Upper lobe of left lung (tissue), 6 donors: ENCODE measurements around the gene CHRNE. TPM values are rescaled to one million over a fixed set of nuclear protein-coding genes. Genes with fewer than 3 reads are reported as not detected.

Experiments used
- ATAC-seq, 2 donors: fragments of 200-7000 bp; cut with Tn5 transposase; one replicate each; pipeline ENCODE4 v1.9.1; 2022; ENCODE audit warnings: mild to moderate bottlenecking in 2 of 2, moderate library complexity in 2 of 2; ENCODE audit not compliant: low FRiP score in 2 of 2
- DNase-seq, 2 donors: peaks; one replicate each; pipeline ENCODE4 v3.0.0-alpha.2; 2019 to 2020
- H3K27ac ChIP-seq, 4 donors: fragments of 200-600 bp; sonication (generic); one replicate each; pipeline ENCODE4 v1.5.1; 2016 to 2019
- H3K27me3 ChIP-seq, 4 donors: fragments of 200-600 bp; sonication (generic); one replicate each; pipeline ENCODE4 v1.5.1; 2017 to 2019
- H3K36me3 ChIP-seq, 4 donors: fragments of 200-600 bp; sonication (generic); one replicate each; pipeline ENCODE4 v1.5.1; 2016 to 2019
- H3K4me1 ChIP-seq, 4 donors: fragments of 200-600 bp; sonication (generic); one replicate each; pipeline ENCODE4 v1.5.1; 2018 to 2019
- H3K4me3 ChIP-seq, 4 donors: fragments of 200-600 bp; sonication (generic); one replicate each; pipeline ENCODE4 v1.5.1; 2017 to 2019; ENCODE audit warnings: mild to moderate bottlenecking in 2 of 4, moderate library complexity in 1 of 4
- H3K9me3 ChIP-seq, 4 donors: fragments of 200-600 bp; sonication (generic); one replicate each; pipeline ENCODE4 v1.5.1; 2018 to 2019
- CTCF ChIP-seq, 6 experiments: fragments of 450-650 bp in 4 of 6; fragments of 200-600 bp in 2 of 6; sonication (generic) in 2 of 6; IDR thresholded peaks; one replicate each; pipeline ENCODE4 v1.5.1; 2016 to 2019; ENCODE audit warnings: antibody characterized with exemption in 6 of 6
- EP300 ChIP-seq, 4 donors: sonication (generic); formaldehyde crosslinking; IDR thresholded peaks; one replicate each; pipeline ENCODE4 v1.5.1; 2017; ENCODE audit warnings: antibody characterized with exemption in 4 of 4, control low read depth in 2 of 4
- POLR2A ChIP-seq, 4 donors: fragments of 450-650 bp; IDR thresholded peaks; one replicate each; pipeline ENCODE4 v1.5.1; 2016 to 2017; ENCODE audit warnings: antibody characterized with exemption in 4 of 4, mild to moderate bottlenecking in 2 of 4
- POLR2AphosphoS5 ChIP-seq, 2 donors: sonication (generic); formaldehyde crosslinking; IDR thresholded peaks; one replicate each; pipeline ENCODE4 v1.5.1; 2017; ENCODE audit warnings: antibody characterized with exemption in 2 of 2
- WGBS, 2 donors: methylation state at CpG; one replicate each; pipeline ENCODE4 v1.1.5; 2017 to 2018; 5-methylcytosine and 5-hydroxymethylcytosine counted together
- total RNA-seq, 6 donors: library from RNA; depleted of rRNA in 4 of 6; stranded (reverse); fragments of >200 nt in 4 of 6; gene quantifications; one replicate each; pipeline versions ENCODE4 v1.1.0 to v1.2.1, GENCODE V29; 2016 to 2021
- donor health status: DM: no; HTN: no; CAD: no; lungs with moderate emphysema.
- donor health status: DM: no; HTN: yes; CAD: no; lungs with severe emphysema.

Gene CHRNE
- total RNA-seq, 6 donors from 2014 or later: 0.61 to 1.7 (median 1.2) TPM; not detected in 2

GRCh38 chr17:4891411-4892410 is 11.2 kb downstream of the CHRNE start:
- H3K27me3 ChIP-seq: no peaks in the 10 kb centered on the region
- DNase-seq: peak in 1 of 2 donors; percentile 69
- 92 to 93% methylated on average over 29 to 36 of the region's 42 CpGs for WGBS, 2 donors
- no peak for TF ChIP-seq CTCF (IDR thresholded peaks at IDR 0.05)
- TF ChIP-seq POLR2A (IDR thresholded peaks at IDR 0.05): no peak
- TF ChIP-seq POLR2AphosphoS5 (IDR thresholded peaks at IDR 0.05): no peak
- no peak for TF ChIP-seq EP300 (IDR thresholded peaks at IDR 0.05)
- H3K4me1 ChIP-seq: no peaks in the 10 kb centered on the region
- H3K36me3 ChIP-seq: peaks cover 27 to 96% (median 90%) of the 10 kb centered on the region in 4 donors
- H3K4me3 ChIP-seq: no peak overlapping the region
- H3K27ac ChIP-seq: no peak overlapping the region
- H3K9me3 ChIP-seq: no peaks in the 10 kb centered on the region
- ATAC-seq: no peak

GRCh38 chr17:4887581-4887980 is 15.3 kb downstream of the CHRNE start:
- peaks cover 27 to 83% (median 76%) of the 10 kb centered on the region in 4 donors for H3K36me3 ChIP-seq

GRCh38 chr17:4886830-4887229 is 16.1 kb downstream of the CHRNE start:
- Histone ChIP-seq H3K4me3 (no peak overlapping the region), H3K27me3 (no peaks in the 10 kb centered on the region), H3K9me3 (no peaks in the 10 kb centered on the region), H3K36me3 (peaks cover 24 to 80% (median 69%) of the 10 kb centered on the region in 4 donors), H3K27ac (no peak overlapping the region), H3K4me1 (peaks cover 0 to 2% (median 0%) of the 10 kb centered on the region in 4 donors)
- DNase-seq (no peak), ATAC-seq (no peak)
- TF ChIP-seq EP300 (IDR thresholded peaks at IDR 0.05) (no peak), CTCF (IDR thresholded peaks at IDR 0.05) (no peak), POLR2A (IDR thresholded peaks at IDR 0.05) (no peak), POLR2AphosphoS5 (IDR thresholded peaks at IDR 0.05) (no peak)
- 96 to 99% methylated on average over 11 of the region's 12 CpGs for WGBS, 2 donors

More at GRCh38 chr17:4887581-4887980, 15.3 kb downstream of the CHRNE start:
- WGBS, 2 donors: 94 to 95% methylated on average over 15 to 18 of the region's 18 CpGs
- ATAC-seq (no peak), DNase-seq (peak in 1 of 2 donors; percentile 76)
- TF ChIP-seq POLR2A (IDR thresholded peaks at IDR 0.05) (no peak), CTCF (IDR thresholded peaks at IDR 0.05) (no peak), EP300 (IDR thresholded peaks at IDR 0.05) (no peak), POLR2AphosphoS5 (IDR thresholded peaks at IDR 0.05) (no peak)
- Histone ChIP-seq H3K9me3 (no peaks in the 10 kb centered on the region), H3K27me3 (no peaks in the 10 kb centered on the region), H3K4me1 (no peaks in the 10 kb centered on the region), H3K4me3 (no peak overlapping the region), H3K27ac (no peak overlapping the region)

GRCh38 chr17:4884489-4884888 is 18.4 kb downstream of the CHRNE start:
- H3K36me3 ChIP-seq: peaks cover 13 to 73% (median 54%) of the 10 kb centered on the region in 4 donors
- no peaks in the 10 kb centered on the region for H3K9me3 ChIP-seq
- 100% methylated on average over 4 of the region's 4 CpGs for WGBS, 2 donors
- no peak for TF ChIP-seq POLR2AphosphoS5 (IDR thresholded peaks at IDR 0.05)
- TF ChIP-seq POLR2A (IDR thresholded peaks at IDR 0.05): no peak
- TF ChIP-seq CTCF (IDR thresholded peaks at IDR 0.05): no peak
- TF ChIP-seq EP300 (IDR thresholded peaks at IDR 0.05): no peak
- no peak overlapping the region for H3K4me3 ChIP-seq
- no peak overlapping the region for H3K27ac ChIP-seq
- peaks cover 0 to 3% (median 0%) of the 10 kb centered on the region in 4 donors for H3K4me1 ChIP-seq
- DNase-seq (no peak), ATAC-seq (no peak)
- no peaks in the 10 kb centered on the region for H3K27me3 ChIP-seq
